BE2C (cell line): Measurements from ENCODE around the gene TCF4.

Experiments used
- DNase-seq: peaks from one replicate; pipeline ENCODE4 v3.0.0-alpha.2; 2020
- H3K27me3 ChIP-seq: fragments of 250-450 bp; sonication (Bioruptor Pico); 2 replicates; pipeline ENCODE4 v1.5.1; 2020; ENCODE audit warnings: mild to moderate bottlenecking
- H3K36me3 ChIP-seq: fragments of 250-450 bp; sonication (Bioruptor Pico); 2 replicates; pipeline ENCODE4 v1.5.1; 2020; ENCODE audit warnings: mild to moderate bottlenecking
- H3K4me1 ChIP-seq: fragments of 250-450 bp; sonication (Bioruptor Pico); 2 replicates; pipeline ENCODE4 v1.5.1; 2020
- H3K4me3 ChIP-seq: 2 replicates; pipeline ENCODE4 v1.5.1; 2011; ENCODE audit warnings: low read depth, low read length
- H3K9me3 ChIP-seq: fragments of 250-450 bp; sonication (Bioruptor Pico); 2 replicates; pipeline ENCODE4 v1.5.1; 2020
- TF ChIP-seq, protein P1 (sequence below): IDR thresholded peaks from 2 replicates; pipeline ENCODE4 v1.5.1; 2012; ENCODE audit warnings: mild to moderate bottlenecking, low read depth, low read length

The TCF4 gene

DNA sequence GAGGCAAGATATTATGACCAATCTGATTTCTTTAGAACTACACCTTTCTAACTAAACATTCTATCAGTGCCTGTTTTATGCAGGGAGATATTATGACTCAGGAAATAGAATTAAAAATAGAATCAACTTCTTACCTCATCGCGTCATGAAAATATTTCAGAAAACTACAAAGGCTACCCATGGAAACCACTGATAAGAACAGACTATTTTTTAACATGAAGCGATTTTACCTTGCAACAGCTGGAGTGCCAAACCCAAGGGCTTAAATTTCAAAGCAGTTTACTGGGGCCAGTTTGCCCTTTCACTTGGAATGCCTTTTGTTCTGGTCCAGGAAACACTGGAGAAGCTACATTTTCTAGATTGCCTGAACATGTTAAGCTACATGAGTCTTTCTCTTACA, 323.9 kb downstream of the TCF4 start:
- TF ChIP-seq, protein P1, sequence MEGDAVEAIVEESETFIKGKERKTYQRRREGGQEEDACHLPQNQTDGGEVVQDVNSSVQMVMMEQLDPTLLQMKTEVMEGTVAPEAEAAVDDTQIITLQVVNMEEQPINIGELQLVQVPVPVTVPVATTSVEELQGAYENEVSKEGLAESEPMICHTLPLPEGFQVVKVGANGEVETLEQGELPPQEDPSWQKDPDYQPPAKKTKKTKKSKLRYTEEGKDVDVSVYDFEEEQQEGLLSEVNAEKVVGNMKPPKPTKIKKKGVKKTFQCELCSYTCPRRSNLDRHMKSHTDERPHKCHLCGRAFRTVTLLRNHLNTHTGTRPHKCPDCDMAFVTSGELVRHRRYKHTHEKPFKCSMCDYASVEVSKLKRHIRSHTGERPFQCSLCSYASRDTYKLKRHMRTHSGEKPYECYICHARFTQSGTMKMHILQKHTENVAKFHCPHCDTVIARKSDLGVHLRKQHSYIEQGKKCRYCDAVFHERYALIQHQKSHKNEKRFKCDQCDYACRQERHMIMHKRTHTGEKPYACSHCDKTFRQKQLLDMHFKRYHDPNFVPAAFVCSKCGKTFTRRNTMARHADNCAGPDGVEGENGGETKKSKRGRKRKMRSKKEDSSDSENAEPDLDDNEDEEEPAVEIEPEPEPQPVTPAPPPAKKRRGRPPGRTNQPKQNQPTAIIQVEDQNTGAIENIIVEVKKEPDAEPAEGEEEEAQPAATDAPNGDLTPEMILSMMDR, result no peak
- no peak overlapping the region for H3K4me3 ChIP-seq
- H3K4me1 ChIP-seq, result no peaks in the 10 kb centered on the region; the same call in 1 of the 2 replicates
- no peaks in the 10 kb centered on the region for H3K9me3 ChIP-seq
- H3K36me3 ChIP-seq, result peaks cover 86% of the 10 kb centered on the region
- H3K27me3 ChIP-seq, result no peaks in the 10 kb centered on the region
- no peak for DNase-seq

DNA sequence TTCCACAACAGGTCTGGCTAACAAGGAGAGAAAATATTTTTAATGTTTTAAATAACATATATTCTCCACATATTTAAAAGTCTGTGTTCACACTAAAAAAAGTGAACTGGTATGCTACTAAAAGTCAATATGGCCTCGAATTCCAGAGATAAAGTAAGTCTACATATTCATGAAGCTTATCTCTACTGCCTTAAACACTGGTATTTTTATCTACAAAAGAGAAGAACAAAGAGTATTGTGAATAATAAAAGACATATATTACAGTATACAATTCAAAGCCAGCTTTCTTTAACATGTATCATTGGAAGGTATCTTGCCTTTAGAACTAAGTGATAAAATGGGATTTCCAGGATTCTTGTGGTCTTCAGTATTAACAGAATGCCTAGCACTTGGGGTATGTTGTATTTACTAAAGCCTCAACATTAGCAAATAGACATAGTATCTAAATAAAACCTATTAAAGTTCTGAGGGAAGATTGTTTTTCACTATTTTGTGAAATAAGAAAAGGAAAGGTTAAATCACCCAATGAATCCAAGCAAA, 325.9 kb downstream of the TCF4 start:
- no peak overlapping the region for H3K4me3 ChIP-seq
- H3K27me3 ChIP-seq, result no peaks in the 10 kb centered on the region
- TF ChIP-seq, protein P1, result no peak
- no peak for DNase-seq
- no peaks in the 10 kb centered on the region; the same call in 1 of the 2 replicates for H3K4me1 ChIP-seq
- H3K9me3 ChIP-seq, result no peaks in the 10 kb centered on the region
- H3K36me3 ChIP-seq, result peaks cover 82% of the 10 kb centered on the region

DNA sequence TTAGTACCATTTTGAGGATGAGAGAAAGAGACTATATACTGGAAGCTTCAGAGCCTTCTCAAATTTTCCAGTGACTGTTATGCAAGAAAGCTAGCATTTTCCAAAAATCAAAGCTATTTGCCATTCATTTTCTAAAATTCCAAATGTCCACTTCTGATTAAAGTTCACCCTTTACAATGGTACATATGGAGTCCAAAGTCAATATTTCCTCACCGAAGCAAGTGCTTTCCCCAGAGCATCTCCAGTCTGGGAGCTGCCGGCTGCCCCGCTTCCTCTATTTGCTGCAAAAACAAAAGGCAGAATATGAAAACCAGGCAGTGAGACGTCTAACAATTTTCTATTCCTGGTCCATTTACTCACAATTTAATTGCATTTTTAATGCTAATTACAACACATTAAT, 326.7 kb downstream of the TCF4 start:
- Histone ChIP-seq H3K4me1 (no peaks in the 10 kb centered on the region; the same call in 1 of the 2 replicates), H3K27me3 (no peaks in the 10 kb centered on the region), H3K36me3 (peaks cover 82% of the 10 kb centered on the region), H3K4me3 (no peak overlapping the region), H3K9me3 (no peaks in the 10 kb centered on the region)
- DNase-seq, result no peak
- TF ChIP-seq, protein P1, result no peak

DNA sequence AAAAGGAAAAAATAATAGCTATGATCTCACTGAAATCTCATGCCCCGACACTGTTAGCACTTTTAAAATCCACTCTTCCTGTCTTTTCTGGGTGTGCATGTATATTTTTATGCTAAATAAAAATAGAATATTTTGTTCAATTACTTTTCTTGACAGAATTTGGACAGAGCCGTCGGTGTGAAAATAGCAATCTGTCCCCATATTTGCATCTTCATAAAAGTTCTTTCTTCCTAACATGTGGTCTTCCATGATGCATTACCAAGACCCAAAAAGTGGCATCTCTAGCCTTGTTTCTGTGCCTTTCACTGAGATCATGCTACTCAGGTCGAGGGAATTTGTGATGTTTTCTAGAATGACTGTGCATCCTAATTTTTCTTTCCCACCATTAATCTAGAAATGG, 329.9 kb downstream of the TCF4 start:
- Histone ChIP-seq H3K4me1 (no peaks in the 10 kb centered on the region), H3K4me3 (no peak overlapping the region), H3K36me3 (peaks cover 88% of the 10 kb centered on the region), H3K27me3 (no peaks in the 10 kb centered on the region), H3K9me3 (no peaks in the 10 kb centered on the region)
- TF ChIP-seq, protein P1, result no peak
- no peak for DNase-seq

DNA sequence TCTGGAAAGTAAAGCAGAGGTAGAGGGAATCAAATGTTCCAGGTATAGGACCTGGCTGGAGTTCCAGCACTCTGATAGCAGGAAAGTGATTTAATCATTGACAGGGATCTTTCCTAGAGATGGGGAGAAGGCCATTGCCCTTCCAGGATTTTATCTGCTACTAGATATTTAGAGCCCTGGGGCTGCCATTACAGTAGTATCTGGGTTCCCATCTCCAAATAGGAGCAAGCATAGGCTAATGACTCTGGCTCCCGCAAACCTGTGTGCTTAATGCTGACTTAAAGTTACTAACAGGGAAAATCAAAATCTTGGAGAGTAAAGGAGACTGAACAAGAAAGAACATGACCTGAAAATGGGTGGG, 331.1 kb downstream of the TCF4 start:
- Histone ChIP-seq H3K36me3 (peaks cover 86% of the 10 kb centered on the region), H3K9me3 (no peaks in the 10 kb centered on the region), H3K27me3 (no peaks in the 10 kb centered on the region), H3K4me3 (no peak overlapping the region), H3K4me1 (no peaks in the 10 kb centered on the region)
- TF ChIP-seq, protein P1, result no peak
- no peak for DNase-seq

DNA sequence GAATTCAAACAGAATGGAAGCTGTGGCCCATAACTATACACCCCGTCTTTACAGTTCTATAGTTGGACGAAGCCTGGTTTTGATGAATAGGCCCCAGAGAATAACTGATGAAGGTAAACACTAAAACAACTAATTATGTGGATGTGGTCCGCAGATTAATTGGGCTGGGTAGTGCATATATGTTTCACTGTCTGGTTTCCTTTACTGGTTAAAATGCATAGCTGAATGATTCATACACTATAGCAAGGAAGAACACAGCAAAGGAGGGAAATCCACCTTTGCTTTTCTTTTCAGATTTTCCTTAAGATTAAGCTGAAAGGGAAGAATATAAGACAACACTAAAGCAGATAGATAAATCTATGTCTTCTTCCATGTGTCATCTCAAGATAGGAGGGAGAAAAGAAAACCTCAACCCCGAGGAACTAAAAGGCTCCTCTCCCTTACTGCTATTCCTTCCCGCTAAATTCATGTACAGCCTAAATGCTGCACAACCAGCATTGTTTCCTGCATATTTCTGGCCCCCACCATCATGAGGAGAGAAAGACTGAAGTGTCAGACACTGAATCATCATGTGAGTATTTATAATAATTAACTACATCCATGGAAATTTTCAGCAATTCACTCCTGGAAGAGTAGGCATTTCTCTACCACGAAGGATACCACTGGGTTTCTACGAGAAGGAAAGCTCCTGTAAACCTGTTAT, 331.6 kb downstream of the TCF4 start:
- H3K4me3 ChIP-seq, result no peak overlapping the region
- H3K36me3 ChIP-seq, result peaks cover 84% of the 10 kb centered on the region
- H3K4me1 ChIP-seq, result no peaks in the 10 kb centered on the region
- no peaks in the 10 kb centered on the region for H3K27me3 ChIP-seq
- DNase-seq, result no peak
- H3K9me3 ChIP-seq, result no peaks in the 10 kb centered on the region
- TF ChIP-seq, protein P1, result no peak
